Measurements from ENCODE around the gene RNF141.

DNA sequence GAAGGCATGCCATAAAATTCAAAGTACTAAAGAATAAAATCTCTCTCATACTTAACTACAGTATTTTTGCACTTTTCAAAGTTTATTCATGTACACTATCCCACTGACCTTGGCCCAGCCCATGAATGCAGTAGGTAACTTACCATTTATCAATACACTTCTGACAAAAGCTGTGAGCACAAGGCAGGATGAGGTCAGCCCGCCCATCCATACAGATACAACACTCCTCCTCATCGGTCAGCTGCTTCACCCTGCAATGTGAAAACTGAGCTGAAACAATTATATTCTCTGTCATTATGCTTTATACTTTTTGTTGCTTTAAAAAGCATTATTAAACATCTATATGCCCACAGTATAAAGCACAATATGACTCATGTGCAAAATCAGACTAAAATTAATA lies 22.1 kb downstream of the RNF141 start:
- no peak for TF ChIP-seq ZNF101 (CRISPR knock-in tag; IDR thresholded peaks at IDR 0.05; ENCODE audit: borderline replicate concordance, low read depth)
- TF ChIP-seq, protein P1, sequence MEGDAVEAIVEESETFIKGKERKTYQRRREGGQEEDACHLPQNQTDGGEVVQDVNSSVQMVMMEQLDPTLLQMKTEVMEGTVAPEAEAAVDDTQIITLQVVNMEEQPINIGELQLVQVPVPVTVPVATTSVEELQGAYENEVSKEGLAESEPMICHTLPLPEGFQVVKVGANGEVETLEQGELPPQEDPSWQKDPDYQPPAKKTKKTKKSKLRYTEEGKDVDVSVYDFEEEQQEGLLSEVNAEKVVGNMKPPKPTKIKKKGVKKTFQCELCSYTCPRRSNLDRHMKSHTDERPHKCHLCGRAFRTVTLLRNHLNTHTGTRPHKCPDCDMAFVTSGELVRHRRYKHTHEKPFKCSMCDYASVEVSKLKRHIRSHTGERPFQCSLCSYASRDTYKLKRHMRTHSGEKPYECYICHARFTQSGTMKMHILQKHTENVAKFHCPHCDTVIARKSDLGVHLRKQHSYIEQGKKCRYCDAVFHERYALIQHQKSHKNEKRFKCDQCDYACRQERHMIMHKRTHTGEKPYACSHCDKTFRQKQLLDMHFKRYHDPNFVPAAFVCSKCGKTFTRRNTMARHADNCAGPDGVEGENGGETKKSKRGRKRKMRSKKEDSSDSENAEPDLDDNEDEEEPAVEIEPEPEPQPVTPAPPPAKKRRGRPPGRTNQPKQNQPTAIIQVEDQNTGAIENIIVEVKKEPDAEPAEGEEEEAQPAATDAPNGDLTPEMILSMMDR (CRISPR knock-in tag; IDR thresholded peaks at IDR 0.05) = no peak
- no peak for TF ChIP-seq U2AF1 (optimal IDR thresholded peaks at IDR 0.05; ENCODE audit: low read depth, low read length)
- TF ChIP-seq TSC22D2 (CRISPR knock-in tag; IDR thresholded peaks at IDR 0.05; ENCODE audit: borderline replicate concordance) = no peak
- no peak for TF ChIP-seq ZFP36L1 (CRISPR knock-in tag; IDR thresholded peaks at IDR 0.05)
- no peak for TF ChIP-seq RAD51 (IDR thresholded peaks at IDR 0.05; ENCODE audit: borderline replicate concordance)
- TF ChIP-seq POLR2A (IDR thresholded peaks at IDR 0.05; ENCODE audit: insufficient read depth in 1 of 2, low read depth in 2 of 2, low read length in 2 of 2) = no peak
- TF ChIP-seq, protein P2, sequence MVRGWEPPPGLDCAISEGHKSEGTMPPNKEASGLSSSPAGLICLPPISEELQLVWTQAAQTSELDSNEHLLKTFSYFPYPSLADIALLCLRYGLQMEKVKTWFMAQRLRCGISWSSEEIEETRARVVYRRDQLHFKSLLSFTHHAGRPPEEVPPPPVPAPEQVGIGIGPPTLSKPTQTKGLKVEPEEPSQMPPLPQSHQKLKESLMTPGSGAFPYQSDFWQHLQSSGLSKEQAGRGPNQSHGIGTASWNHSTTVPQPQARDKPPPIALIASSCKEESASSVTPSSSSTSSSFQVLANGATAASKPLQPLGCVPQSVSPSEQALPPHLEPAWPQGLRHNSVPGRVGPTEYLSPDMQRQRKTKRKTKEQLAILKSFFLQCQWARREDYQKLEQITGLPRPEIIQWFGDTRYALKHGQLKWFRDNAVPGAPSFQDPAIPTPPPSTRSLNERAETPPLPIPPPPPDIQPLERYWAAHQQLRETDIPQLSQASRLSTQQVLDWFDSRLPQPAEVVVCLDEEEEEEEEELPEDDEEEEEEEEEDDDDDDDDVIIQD (CRISPR knock-in tag; IDR thresholded peaks at IDR 0.05; ENCODE audit: low read depth) = no peak
- no peak for TF ChIP-seq NR3C1 (CRISPR knock-in tag; IDR thresholded peaks at IDR 0.05)
- TF ChIP-seq, protein P3, sequence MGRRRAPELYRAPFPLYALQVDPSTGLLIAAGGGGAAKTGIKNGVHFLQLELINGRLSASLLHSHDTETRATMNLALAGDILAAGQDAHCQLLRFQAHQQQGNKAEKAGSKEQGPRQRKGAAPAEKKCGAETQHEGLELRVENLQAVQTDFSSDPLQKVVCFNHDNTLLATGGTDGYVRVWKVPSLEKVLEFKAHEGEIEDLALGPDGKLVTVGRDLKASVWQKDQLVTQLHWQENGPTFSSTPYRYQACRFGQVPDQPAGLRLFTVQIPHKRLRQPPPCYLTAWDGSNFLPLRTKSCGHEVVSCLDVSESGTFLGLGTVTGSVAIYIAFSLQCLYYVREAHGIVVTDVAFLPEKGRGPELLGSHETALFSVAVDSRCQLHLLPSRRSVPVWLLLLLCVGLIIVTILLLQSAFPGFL (CRISPR knock-in tag; IDR thresholded peaks at IDR 0.05) = no peak
- no peak for TF ChIP-seq SP140L (CRISPR knock-in tag; IDR thresholded peaks at IDR 0.05; ENCODE audit: borderline replicate concordance)
- TF ChIP-seq CEBPB (IDR thresholded peaks at IDR 0.05; ENCODE audit: borderline replicate concordance, low read depth, low read length) = no peak
- no peak for TF ChIP-seq GTF2F1 (IDR thresholded peaks at IDR 0.05; ENCODE audit: low read length)
- no peak for TF ChIP-seq HOXD1 (CRISPR knock-in tag; IDR thresholded peaks at IDR 0.05)
